GM18519 (cell line): Measurements from ENCODE around the gene C6orf62.
"Not testable (repeated sequence)": the region's sequence is repeated elsewhere in the genome, so short reads cannot be mapped to it uniquely, and the experiment has no call there.

Source experiments
- ATAC-seq: cut with Tn5 transposase; IDR thresholded peaks from one replicate; pipeline ENCODE4 v1.9.1; 2021; ENCODE audit warnings: mild to moderate bottlenecking, moderate library complexity; ENCODE audit not compliant: unreplicated experiment, low FRiP score

C6orf62 gene

DNA sequence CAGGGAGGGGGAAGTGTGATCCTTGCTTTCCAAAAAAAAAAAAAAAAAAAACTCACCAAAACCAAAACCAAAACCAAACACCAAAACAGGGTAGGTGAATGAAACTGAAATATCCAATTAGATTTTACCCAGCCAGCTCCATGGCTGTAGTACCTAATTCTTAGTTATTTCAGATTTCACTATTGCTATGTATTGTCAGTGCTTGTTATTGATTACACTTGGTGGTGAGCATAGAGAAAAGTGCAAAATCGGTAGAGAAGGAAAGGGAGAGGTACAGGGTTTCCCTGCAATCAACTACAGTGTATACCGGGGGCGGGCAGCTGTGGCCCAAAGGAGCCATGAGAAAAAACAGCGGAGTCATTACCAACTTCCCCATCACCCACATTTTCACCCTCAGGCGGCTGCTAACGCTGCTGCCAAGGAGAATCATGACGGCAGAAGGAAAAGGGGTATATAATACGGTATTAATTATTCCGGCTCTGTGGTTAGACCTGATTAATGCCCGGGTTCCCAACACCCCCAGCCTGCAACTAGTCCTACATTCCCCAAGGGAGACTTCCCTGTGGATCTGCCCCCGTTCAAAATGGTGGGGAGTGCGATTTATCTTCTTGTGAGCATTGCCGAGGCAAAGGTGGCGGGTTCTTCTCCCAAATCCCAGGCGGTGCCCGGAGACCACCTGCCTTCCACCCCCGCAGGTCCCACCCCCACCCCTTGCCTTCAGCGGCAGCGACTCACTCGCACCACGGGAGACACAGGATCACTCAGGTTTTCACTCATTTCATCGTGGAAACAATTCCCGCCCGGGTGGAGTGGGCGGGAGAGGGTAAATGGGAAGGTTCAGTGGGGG, at the start of gene C6orf62:
C6orf62 (minus strand) TSS at position 30 of the 847 bp plus-strand sequence. CDS start 486 bp downstream, outside the sequence.
- no peak for ATAC-seq

DNA sequence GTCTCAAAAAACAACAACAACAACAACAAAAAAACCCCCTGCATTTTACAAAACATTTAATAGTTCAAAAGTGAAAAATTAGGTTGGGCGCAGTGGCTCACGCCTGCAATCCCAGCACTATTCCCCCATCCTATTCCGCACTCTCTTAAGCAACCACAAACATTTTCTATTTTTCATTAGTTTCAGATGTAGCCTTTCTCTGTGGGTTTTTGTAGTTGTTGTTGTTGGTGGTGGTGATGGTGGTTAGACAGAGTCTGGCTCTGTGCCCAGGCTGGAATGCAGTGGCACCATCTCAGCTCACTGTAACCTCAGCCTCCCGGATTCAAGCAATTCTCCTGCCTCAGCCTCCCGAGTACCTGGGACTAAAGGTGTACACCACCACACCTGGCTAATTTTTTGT, 49.4 kb upstream of the C6orf62 start:
- ATAC-seq: no peak

DNA sequence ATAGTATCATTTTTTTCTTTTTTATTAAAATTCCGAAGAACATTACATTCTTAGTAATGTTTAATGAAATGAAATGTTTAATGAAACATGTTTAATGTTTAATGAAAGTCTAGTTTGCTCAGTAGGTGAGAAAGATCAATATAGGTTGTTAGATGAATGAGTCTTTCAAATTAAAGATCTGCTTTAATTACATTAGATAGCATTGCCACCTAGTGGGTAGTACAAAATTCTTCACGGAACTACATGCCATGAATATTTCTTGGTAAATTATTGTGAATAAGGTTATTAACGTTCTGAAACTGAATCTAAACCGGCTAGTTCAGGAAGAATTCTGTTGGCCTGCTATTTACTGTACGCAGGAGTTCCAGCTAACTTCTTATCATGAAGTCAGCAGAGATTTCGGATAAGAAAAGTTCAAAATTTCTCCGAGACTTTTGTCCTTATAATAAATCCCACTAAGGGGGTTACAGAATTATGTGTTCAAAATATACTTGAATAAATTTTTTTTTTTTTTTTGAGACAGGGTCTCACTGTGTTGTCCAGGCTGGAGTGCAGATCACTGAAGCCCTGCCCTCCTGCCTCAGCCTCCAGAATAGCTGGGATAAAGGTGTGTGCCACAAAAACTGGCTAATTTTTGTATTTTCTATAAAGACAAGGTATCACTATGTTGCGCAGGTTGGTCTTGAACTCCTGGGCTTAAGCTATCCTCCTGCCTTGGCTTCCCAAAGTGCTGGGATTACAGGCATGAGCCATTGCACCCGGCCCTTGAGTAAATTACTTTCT, 47.9 kb upstream of the C6orf62 start:
- ATAC-seq: no peak

DNA sequence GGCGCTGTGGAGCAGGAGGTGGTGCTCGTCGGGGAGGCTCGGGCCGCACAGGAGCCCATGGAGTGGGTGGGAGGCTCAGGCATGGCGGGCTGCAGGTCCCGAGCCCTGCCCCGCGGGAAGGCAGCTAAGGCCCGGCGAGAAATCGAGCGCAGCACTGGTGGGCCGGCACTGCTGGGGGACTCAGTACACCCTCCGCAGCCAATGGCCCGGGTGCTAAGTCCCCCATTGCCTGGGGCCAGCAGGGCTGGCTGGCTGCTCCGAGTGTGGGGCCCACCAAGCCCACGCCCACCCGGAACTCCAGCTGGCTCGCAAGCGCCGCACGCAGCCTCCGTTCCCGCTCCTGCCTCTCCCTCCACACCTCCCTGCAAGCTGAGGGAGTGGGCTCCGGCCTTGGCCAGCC, 47.0 kb upstream of the C6orf62 start:
- not testable (repeated sequence) for ATAC-seq

DNA sequence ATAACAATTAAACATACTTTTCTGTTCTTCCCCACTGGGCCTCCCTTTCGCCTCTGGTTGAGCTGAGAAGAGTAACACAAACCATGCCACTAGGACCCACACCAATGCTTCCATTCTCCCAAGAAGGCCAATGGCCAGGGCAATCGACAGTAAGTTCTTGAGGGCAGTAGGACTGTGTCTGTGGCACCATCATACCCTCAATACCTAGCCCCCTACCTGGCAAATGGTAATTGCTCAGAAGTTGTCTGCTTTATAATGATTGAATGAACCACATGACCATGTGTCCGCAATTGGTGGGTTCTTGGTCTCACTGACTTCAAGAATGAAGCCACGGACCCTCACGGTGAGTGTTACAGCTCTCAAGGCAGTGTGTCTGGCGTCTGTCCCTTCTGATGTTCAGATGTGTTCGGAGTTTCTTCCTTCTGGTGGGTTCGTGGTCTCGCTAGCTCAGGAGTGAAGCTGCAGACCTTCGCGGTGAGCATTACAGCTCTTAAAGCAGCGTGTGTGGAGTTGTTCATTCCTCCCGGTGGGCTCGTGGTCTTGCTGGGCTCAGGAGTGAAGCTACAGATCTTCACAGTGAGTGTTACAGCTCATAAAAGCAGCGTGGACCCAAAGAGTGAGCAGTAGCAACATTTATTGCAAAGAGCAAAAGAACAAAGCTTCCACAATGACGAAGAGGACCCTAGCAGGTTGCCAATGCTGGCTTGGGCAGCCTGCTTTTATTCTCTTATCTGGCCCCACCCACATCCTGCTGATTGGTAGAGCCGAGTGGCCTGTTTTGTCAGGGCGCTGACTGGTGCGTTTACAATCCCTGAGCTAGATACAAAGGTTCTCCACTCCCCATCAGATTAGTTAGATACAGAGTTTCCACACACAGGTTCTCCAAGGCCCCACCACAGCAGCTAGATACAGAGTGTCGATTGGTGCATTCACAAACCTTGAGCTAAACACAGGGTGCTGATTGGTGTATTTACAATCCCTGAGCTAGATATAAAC, 46.2 kb upstream of the C6orf62 start:
- ATAC-seq: not testable (repeated sequence)

DNA sequence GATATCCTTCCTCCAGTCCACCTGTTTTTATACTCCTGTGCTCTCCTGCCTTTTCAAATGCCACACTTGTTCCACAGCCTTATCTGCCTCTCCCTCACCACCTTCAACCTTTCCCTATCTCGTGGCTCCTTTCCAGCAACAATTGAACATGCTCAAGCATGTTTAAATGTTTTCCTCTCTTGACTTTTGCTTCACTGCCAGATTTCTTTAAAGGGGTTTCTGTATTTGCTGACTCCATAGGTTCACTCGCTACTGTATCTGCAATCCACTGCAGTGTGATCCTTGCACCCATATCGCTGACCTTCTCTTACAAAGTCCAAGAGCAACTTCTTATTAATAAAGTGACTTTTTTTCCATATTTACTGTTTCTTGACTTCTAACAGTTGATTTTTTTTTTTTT, 44.6 kb upstream of the C6orf62 start:
- ATAC-seq: no peak

DNA sequence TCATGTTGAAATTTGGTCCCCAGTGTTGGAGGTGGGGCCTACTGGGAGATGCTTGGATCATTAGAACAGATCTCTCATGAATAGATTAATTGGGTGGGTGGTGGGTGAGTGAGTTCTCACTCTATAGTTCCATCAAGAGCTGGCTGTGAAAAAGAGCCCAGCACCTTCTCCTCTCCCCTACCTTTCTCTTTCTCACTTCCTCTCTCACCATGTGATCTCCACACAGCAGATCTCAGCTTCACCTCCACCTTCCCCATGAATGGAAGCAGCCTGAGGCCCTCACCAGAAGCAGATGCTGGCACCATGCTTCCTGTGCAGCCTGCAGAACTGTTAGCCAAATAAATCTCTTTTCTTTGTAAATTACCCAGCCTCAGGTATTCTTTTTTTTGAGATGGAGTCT, 42.9 kb upstream of the C6orf62 start:
- no peak for ATAC-seq

DNA sequence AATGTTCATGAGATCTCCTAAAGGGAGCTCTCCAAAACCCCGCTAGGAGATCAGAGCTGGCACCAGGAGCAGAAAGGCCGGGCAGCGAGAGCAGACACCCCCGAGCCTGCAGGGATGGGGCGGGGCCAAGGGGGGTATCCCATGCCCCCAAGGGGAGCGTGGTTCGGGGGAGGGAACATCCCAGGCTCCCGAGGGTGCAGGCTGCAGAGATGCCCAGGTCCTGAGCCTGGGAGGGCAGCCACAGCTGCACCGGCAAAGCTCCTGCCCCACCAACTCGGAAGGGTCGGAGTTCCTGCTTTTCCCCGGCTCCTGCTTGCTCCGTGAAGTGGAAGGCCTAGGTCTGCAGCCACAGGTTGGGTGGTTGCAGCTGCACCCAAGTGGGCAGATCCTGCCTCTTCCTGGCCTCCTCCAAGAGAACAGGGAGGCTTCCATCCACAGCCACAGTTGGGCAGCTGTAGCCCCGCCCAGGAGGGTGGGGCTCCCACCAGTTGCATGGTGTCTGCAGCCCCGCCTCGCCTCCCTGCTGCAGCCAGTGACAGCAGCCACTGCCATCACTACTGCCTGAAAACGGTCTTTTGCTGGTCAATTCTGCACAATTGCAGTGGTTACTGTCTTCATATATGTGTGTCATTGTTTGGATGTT, 42.4 kb upstream of the C6orf62 start:
- no peak for ATAC-seq

DNA sequence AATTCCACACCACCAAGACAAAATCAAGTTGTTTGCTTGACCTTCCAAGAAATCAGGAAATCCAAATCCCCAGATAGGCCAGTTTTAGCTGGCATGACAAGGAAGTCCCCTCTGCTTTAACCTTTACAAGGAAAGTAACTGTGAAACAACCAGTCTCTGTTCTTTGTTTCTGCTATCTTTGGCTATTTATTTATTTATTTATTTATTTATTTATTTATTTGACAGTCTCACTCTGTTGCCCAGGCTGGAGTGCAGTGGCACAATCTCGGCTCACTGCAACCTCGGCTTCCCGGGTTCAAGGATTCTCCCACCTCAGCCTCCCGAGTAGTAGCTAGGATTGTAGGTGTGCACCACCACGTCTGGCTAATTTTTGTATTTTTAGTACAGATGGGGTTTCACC, 41.3 kb upstream of the C6orf62 start:
- ATAC-seq: no peak

DNA sequence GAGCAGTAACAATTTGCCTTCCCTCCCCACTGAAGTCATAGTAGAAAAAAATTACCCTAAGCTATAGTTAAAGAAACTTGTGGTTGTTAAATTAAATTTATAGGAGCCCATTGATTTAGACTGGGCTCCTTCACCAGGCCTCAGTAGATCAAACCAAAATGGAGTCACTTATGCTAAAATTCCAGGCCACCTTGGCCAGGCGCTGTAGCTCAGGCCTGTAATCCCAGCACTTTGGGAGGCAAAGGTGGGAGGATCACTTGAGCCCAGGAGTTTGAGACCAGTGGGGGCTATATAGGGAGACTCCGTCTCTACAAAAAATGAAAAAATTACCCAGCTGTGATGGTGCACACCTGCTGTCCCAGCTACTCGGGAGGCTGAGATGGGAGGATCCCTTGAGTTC, 40.8 kb upstream of the C6orf62 start:
- no peak for ATAC-seq

DNA sequence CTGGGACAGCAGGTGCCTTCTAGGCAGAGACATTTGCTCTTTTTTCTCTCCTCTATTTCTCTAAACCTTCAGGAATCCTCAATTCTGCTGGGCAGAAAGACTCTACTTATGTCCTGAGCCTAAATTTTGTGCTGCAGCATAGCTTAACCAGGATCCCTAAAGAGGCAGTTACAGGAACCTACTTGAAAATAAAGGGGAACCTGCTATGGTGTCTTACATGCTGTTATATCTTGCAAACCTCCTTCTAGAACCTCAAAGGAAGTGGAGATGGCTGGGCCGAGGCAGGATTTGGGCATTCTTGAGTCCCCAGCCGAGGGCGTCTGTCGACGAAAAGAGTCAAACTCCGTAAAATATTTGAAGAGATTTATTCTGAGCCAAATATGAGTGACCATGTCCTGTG, 38.7 kb upstream of the C6orf62 start:
- no peak for ATAC-seq

DNA sequence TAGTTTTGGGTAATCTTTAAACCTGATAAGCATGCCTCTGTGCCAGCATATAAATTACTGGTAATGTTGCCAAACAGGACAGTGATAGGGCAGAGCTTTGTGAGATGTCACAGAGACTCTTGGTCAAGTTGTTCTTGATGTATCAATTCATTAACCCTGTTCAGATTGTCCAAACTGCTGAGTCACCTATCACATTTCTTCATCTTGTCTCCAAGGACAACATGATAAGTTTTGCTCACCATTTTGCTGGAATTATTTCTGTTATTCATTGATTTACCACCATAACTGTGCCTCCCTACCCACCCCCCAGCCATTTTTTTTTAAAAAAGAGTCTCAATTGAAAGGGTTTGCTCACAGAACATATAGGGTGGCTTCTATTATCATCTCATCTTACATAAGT, 36.3 kb upstream of the C6orf62 start:
- no peak for ATAC-seq

DNA sequence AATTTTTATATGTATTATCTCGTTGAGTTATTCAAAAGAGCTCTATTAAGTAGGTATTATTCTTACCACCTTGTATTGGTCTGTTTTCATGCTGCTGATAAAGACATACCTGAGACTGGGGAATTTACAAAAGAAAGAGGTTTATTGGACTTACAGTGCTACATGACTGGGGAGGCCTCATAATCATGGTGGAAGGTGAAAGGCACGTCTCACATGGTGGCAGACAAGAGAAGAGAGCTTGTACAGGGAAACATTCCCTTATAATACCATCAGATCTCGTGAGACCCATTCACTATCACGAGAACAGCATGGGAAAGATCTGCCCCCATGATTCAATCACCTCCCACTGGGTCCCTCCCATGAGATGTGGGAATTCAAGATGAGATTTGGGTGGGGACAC, 35.4 kb upstream of the C6orf62 start:
- not testable (repeated sequence) for ATAC-seq

DNA sequence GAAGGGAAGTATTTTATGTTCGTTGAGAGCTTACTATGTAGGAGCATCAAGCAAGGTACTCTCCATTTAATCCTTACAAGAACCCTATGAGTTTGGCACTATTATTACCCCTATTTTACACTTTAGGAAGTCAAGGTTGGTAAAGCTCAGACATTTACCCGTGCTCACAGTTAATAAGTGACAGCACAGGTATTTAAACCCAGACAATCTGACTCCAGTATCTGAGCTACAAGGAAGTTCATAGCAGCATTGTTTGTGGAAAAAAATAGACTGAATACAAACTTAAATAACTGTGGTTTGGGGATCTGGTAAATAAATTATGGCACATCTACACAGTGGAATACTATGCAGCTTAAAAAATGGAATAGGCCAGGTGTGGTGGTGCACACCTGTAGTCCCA, 34.6 kb upstream of the C6orf62 start:
- ATAC-seq: no peak

DNA sequence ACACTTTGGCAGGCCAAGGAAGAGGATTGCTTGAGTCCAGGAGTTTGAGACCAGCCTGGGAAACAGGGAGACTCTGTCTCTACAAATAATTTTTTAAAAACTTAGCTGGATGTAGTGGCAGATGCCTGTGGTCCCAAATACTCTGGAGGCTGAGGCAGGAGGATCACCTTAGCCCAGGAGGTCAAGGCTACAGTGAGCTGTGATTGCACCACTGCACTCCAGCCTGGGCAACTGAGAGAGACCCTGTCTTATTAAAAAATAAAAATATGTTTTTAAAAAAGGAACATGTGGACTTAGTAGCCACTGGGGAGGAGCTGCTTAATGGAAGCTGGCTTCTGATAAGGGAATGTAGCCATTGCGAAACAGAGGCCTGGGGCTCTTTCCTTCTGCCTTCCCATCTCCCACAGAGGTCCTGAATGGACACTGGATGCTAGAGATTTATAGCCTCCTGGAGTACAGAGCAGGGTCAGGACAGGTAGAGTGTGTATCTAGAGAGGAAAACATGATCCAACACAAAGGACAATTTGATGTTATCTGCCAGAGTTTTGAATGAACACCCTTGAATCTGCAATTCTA, 34.1 kb upstream of the C6orf62 start:
- ATAC-seq: no peak

DNA sequence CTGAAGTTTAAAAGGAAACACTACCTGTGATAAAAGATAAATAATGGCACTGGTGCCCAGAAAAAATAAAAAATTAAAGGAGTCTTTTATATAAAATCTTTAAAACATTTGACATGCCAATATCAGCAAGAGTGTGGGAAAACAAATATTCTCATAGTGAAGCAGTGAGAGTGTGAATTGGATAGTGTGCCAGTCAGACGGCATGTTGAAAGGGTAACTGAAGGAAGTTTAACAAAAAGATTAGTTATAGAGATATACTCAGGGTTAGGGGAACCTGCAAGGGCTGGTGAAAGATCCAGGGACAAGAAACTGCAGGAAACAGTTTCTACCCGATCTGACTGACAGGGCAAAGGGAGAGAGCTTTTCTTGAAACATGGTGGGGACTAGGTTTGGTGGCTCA, 33.5 kb upstream of the C6orf62 start:
- ATAC-seq: no peak

DNA sequence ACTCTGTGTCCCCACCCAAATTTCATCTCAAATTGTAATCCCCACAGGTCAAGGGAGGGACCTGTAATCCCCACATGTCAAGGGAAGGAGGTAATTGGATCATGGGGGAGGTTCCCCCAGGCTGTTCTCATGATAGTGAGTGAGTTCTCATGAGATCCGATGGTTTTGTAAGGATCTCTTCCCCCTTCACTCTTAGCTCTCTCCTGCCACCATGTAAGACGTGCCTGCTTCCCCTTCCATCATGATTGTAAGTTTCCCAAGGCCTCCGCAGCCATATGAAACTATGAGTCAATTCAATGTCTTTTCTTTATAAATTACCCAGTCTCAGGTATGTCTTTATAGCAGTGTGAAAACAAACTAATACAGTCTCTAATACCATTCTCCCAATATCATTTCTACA, 31.9 kb upstream of the C6orf62 start:
- not testable (repeated sequence) for ATAC-seq

DNA sequence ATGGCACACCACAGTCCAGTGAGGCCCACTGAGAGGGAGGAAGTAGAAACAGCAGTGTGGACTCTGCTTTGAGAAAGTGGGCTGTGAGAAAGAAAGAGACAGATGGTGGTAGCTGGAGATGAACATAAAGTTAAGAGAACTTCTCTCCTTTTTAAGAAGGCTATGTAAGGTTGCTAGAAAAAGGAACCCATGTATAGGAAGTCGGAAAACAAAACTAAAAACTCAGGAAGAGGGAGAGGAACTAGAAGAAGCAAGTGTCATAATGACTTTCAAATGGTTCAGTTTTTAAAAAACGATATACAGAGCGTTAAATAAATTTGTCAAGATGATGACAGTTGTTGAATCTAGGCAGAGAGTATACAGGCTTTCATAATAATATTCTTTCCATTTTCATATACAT, 30.3 kb upstream of the C6orf62 start:
- ATAC-seq: no peak

DNA sequence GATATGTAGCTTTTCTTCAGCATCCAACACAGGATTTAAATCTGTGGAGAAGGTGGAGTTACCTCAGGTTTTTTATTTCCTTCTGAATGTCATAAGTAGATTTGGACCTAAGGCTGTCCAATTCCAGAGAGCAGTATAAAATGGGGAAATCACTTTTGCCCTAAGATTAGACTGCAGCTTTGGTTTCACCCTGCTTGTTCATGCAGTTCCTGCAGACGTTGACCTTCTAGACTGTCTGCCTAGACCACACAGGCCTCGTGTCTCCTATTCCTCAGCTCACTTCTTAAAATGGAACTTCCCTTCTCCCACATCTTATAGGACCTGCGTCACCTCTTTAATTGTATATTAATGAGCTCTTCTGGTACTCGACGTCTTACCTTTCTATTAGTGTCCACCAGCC, 26.0 kb upstream of the C6orf62 start:
- no peak for ATAC-seq

DNA sequence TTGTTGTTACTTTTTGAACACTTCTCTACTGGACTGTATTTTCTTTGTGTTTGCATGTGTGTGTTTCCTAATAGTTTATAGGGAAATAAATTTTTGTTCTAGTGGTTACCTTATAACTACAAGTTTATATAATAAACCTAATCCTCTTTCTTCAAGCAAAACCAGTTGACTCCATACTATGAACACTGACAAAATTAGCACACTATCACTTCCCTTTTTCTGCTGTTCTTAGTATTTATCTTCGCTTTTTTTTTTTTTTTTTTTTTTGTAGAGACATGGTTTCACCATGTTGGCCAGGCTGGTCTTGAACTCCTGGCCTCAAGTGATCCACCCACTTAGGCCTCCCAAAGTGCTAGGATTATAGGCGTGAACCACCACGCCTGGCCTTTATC, 25.0 kb upstream of the C6orf62 start:
- no peak for ATAC-seq
